Endodermal cell (in vitro differentiated cells): ENCODE data around the gene SART1. TPM values are rescaled to one million over a fixed set of nuclear protein-coding genes. Genes with fewer than 3 reads are reported as not detected.
"Not testable (repeated sequence)": the region's sequence is repeated elsewhere in the genome, so short reads cannot be mapped to it uniquely, and the experiment has no call there.

ENCODE experiments used
- DNase-seq: peaks from one replicate; pipeline ENCODE4 v3.0.0-alpha.2; 2017
- H3K27ac ChIP-seq: 2 replicates; pipeline ENCODE4 v1.5.1; 2013; ENCODE audit warnings: mild to moderate bottlenecking, low read depth, low read length, moderate library complexity
- H3K27me3 ChIP-seq: 2 replicates; pipeline ENCODE4 v1.6.1; 2013; ENCODE audit warnings: mild to moderate bottlenecking, low read length, moderate library complexity; ENCODE audit not compliant: insufficient read depth, control insufficient read depth, poor library complexity, severe bottlenecking
- H3K36me3 ChIP-seq: 2 replicates; pipeline ENCODE4 v1.7.0; 2013; ENCODE audit warnings: mild to moderate bottlenecking, low read length, moderate library complexity; ENCODE audit not compliant: control insufficient read depth, insufficient read depth
- H3K4me1 ChIP-seq: one replicate; pipeline ENCODE4 v1.7.0; 2013; ENCODE audit warnings: low read length; ENCODE audit not compliant: control insufficient read depth, insufficient read depth
- H3K4me3 ChIP-seq: 2 replicates; pipeline ENCODE4 v1.5.1; 2013; ENCODE audit warnings: mild to moderate bottlenecking, low read length, moderate library complexity
- H3K9ac ChIP-seq: 2 replicates; pipeline ENCODE4 v1.6.1; 2013; ENCODE audit warnings: mild to moderate bottlenecking, low read length, moderate library complexity; ENCODE audit not compliant: poor library complexity, severe bottlenecking; ENCODE audit errors: extremely low read depth
- H3K9me3 ChIP-seq: 2 replicates; pipeline ENCODE4 v1.6.1; 2013; ENCODE audit warnings: mild to moderate bottlenecking, low read length, moderate library complexity; ENCODE audit not compliant: control insufficient read depth
- H3K27ac Mint-ChIP-seq: 2 replicates; pipeline ENCODE4 v1.8.0; 2020; ENCODE audit warnings: mixed read lengths
- H3K27me3 Mint-ChIP-seq: 2 replicates; pipeline ENCODE4 v1.8.0; 2021; ENCODE audit warnings: mild to moderate bottlenecking, mixed read lengths; ENCODE audit not compliant: insufficient read depth
- H3K36me3 Mint-ChIP-seq: 2 replicates; pipeline ENCODE4 v1.8.0; 2020; ENCODE audit warnings: low read depth, mixed read lengths
- H3K4me1 Mint-ChIP-seq: 2 replicates; pipeline ENCODE4 v1.8.0; 2020; ENCODE audit warnings: mixed read lengths
- H3K4me3 Mint-ChIP-seq: 2 replicates; pipeline ENCODE4 v1.8.0; 2020; ENCODE audit warnings: mild to moderate bottlenecking, moderate library complexity, mixed read lengths
- H3K9me3 Mint-ChIP-seq: 2 replicates; pipeline ENCODE4 v1.8.0; 2020; ENCODE audit warnings: mild to moderate bottlenecking, mixed read lengths
- CTCF ChIP-seq: fragments of 200-600 bp; sonication (generic); conservative IDR thresholded peaks from 2 replicates; pipeline ENCODE4 v1.5.0; 2021; ENCODE audit warnings: antibody characterized with exemption, mild to moderate bottlenecking
- WGBS, 2 experiments: methylation state at CpG; one replicate each; pipeline versions ENCODE4 v1.1.5 to v1.1.7; 2013; ENCODE audit warnings: missing lambda C conversion rate in 2 of 2, mixed read lengths in 1 of 2; ENCODE audit not compliant: insufficient coverage in 1 of 2, insufficient read length in 1 of 2; 5-methylcytosine and 5-hydroxymethylcytosine counted together
- total RNA-seq, 2 donors: library from RNA; stranded (reverse); fragmentation: NEBNext Ultra II Directional in 1 of 2; extraction: Animal tissue kit (Norgen Biotek cat#: 25700) in 1 of 2; gene quantifications; 2 replicates in 1 of 2; 3 replicates in 1 of 2; pipeline ENCODE4 v1.2.1, GENCODE V29; 2021

SART1 gene
- total RNA-seq, 2 donors from 2014 or later: 50.6 to 52.0 TPM

DNA sequence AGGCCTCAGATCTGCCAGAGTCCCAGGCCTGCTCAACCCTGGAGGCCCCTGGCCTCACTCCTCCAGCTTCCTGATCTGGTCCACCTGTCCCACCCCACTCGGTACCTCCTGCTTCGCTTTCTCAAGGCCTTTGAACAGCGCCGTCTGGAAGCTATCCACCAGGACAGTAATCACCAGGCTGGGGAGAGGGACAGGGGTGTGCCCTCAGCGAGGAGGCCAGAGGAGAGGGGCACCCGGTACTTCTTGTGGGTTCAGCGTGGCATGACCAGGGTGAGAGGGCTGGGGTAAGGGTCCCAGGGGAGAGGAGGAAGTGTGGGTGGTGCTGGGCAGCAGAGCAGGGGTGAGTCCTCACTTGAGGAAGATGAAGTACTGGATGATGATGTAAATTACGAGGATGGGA is 58.7 kb downstream of the SART1 start:
- H3K4me1 Mint-ChIP-seq: no peaks in the 10 kb centered on the region
- Histone ChIP-seq H3K27me3 (peaks cover 6% of the 10 kb centered on the region), H3K4me3 (no peak overlapping the region), H3K9ac (no peak overlapping the region), H3K36me3 (no peaks in the 10 kb centered on the region), H3K9me3 (no peaks in the 10 kb centered on the region), H3K27ac (no peak overlapping the region), H3K4me1 (no peaks in the 10 kb centered on the region)
- H3K36me3 Mint-ChIP-seq: no peaks in the 10 kb centered on the region
- H3K27me3 Mint-ChIP-seq: peaks cover 26% of the 10 kb centered on the region
- no peak for DNase-seq
- TF ChIP-seq CTCF: no peak
- WGBS, 2 experiments: 0 to 85% methylated on average over 1 to 8 of the region's 8 CpGs
- H3K4me3 Mint-ChIP-seq: no peak overlapping the region
- no peaks in the 10 kb centered on the region for H3K9me3 Mint-ChIP-seq
- H3K27ac Mint-ChIP-seq: no peak overlapping the region

DNA sequence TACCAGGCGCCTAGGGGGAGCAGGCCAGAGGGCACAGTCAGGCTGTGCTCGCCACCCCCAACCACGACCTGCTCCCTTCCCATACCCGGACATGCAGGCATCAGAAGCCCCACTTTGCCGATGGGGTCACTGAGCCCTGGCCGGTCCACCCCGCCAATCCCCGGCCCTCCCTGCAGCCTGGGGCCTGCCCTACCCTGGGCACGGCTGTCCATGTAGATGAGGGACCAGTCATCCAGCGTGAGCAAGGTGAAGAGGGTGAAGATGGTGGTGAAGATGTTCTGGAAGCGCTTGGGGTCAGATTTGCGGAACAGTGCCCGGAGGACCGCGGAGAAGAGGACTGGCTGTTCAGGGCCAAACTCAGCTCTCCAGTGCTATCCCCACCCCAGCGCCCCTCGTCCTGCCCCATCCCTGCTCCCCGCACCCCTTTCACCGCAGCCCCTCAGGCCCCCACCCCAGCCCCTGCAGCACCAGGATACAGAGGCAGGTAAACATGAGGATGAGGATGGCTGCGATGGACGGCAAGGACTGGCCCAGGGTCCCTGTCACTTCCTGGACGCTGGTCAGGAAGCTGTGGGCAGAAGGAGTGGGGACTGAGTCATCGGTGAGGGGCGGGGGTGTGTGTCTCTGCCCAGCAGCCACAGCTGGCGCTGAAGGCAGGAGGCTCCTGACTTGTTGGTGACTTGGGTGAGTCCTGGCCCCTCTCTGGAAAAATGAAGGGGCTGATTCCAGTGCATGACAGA is 59.3 kb downstream of the SART1 start:
- Histone ChIP-seq H3K36me3 (no peaks in the 10 kb centered on the region), H3K27ac (no peak overlapping the region), H3K9ac (no peak overlapping the region), H3K27me3 (peaks cover 6% of the 10 kb centered on the region), H3K4me3 (no peak overlapping the region), H3K4me1 (no peaks in the 10 kb centered on the region), H3K9me3 (no peaks in the 10 kb centered on the region)
- H3K4me3 Mint-ChIP-seq: no peak overlapping the region
- no peak for TF ChIP-seq CTCF
- H3K27ac Mint-ChIP-seq: no peak overlapping the region
- no peak for DNase-seq
- no peaks in the 10 kb centered on the region for H3K36me3 Mint-ChIP-seq
- no peaks in the 10 kb centered on the region for H3K4me1 Mint-ChIP-seq
- no peaks in the 10 kb centered on the region for H3K9me3 Mint-ChIP-seq
- WGBS, 2 experiments: 87 to 97% methylated on average over 5 to 25 of the region's 25 CpGs
- peaks cover 30% of the 10 kb centered on the region for H3K27me3 Mint-ChIP-seq

DNA sequence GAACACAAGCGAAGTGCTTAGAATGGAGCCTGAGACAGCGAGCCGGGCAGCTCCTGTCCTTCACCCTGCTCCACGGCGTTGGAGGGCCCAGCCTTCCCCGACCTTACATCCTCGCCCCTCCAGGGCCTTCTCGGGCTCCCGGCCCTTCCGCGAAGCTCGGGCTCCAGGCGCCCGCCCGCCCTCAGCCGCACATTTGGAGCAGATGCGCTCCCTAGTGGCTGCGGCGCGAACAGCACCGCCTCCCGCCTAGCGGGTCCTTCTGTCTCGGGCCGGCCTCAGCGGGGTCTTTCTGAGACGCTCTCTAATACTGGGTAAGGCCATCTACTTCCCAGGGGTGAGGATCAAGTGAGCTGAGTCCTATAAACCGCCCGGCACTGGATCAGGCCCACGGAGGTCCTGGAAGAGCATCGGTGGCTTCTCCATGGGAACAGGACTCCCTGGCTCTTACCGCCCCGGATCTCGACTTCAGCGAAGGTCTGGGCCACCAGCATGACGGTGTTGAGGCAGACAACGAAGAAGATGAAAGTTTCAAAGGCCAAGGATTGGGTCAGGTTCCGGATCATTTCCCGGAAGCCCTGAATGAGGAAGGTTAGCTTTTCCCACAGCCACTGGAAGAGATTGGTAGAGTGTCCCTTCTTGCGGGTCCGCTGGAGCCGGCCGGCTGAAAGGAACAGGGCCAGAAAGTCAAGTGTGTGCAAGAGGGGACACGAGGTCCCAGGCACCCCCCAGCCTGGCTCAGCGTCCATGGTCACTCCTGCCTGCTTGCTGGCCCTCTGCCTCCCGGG is 61.1 kb downstream of the SART1 start:
- H3K4me1 Mint-ChIP-seq: no peaks in the 10 kb centered on the region
- peak; percentile 97 for TF ChIP-seq CTCF
- Histone ChIP-seq H3K4me3 (no peak overlapping the region), H3K27me3 (peaks cover 6% of the 10 kb centered on the region), H3K4me1 (no peaks in the 10 kb centered on the region), H3K9ac (no peak overlapping the region), H3K27ac (no peak overlapping the region), H3K9me3 (no peaks in the 10 kb centered on the region), H3K36me3 (no peaks in the 10 kb centered on the region)
- 35 to 49% methylated on average over 24 to 46 of the region's 46 CpGs for WGBS, 2 experiments
- no peaks in the 10 kb centered on the region for H3K9me3 Mint-ChIP-seq
- no peak overlapping the region for H3K27ac Mint-ChIP-seq
- DNase-seq: peak; percentile 96
- H3K4me3 Mint-ChIP-seq: no peak overlapping the region
- no peaks in the 10 kb centered on the region for H3K36me3 Mint-ChIP-seq
- H3K27me3 Mint-ChIP-seq: peaks cover 32% of the 10 kb centered on the region

GRCh38 chr11:66023186-66023440 is 61.6 kb downstream of the SART1 start:
- H3K36me3 Mint-ChIP-seq, H3K27ac ChIP-seq, H3K9ac ChIP-seq, H3K4me1 Mint-ChIP-seq, H3K4me3 Mint-ChIP-seq, DNase-seq, H3K36me3 ChIP-seq, H3K4me1 ChIP-seq, H3K27me3 ChIP-seq, H3K27ac Mint-ChIP-seq, H3K9me3 Mint-ChIP-seq, H3K4me3 ChIP-seq, H3K9me3 ChIP-seq: not testable (repeated sequence)
- WGBS, 2 experiments: 71 to 83% methylated on average over 4 to 5 of the region's 5 CpGs
- peaks cover 32% of the 10 kb centered on the region for H3K27me3 Mint-ChIP-seq
